Urothelium cell line (cell line): Measurements from ENCODE around the gene PHEX.

Experiments
- DNase-seq: peaks from one replicate; pipeline ENCODE4 v3.0.0; 2011; ENCODE audit warnings: low spot score, mixed read lengths
- FAIRE-seq: peaks from 2 replicates; lab custom pipeline; 2011; peaks lifted over from hg19 to GRCh38; lab: Jason Lieb, UNC

Gene PHEX

GRCh38 chrX:22039541-22039940, 7.4 kb downstream of the PHEX start:
- FAIRE-seq: no peak
- DNase-seq: no peak

- no peak for DNase-seq
- FAIRE-seq: no peak
These were observed 8.1 kb downstream of the PHEX start for GRCh38 chrX:22040184-22040583.

- FAIRE-seq (no peak), DNase-seq (no peak)
These were observed 9.9 kb downstream of the PHEX start for GRCh38 chrX:22041907-22042530.

GRCh38 chrX:22043872-22044271, 11.7 kb downstream of the PHEX start:
- DNase-seq (no peak), FAIRE-seq (no peak)

- FAIRE-seq (no peak), DNase-seq (no peak)
These were observed 15.3 kb downstream of the PHEX start for GRCh38 chrX:22047468-22047867.

- no peak for DNase-seq
- FAIRE-seq: no peak
These were observed 21.4 kb downstream of the PHEX start for GRCh38 chrX:22053481-22053880.

GRCh38 chrX:22056235-22056634, 24.1 kb downstream of the PHEX start:
- DNase-seq (no peak), FAIRE-seq (no peak)

GRCh38 chrX:22057667-22058066, 25.5 kb downstream of the PHEX start:
- FAIRE-seq (no peak), DNase-seq (no peak)

GRCh38 chrX:22059775-22060174, 27.6 kb downstream of the PHEX start:
- DNase-seq (no peak), FAIRE-seq (no peak)

GRCh38 chrX:22060415-22061280, 28.5 kb downstream of the PHEX start:
- peak; percentile 2 for DNase-seq
- FAIRE-seq: no peak

- FAIRE-seq (no peak), DNase-seq (peak; percentile 43)
These were observed 31.2 kb downstream of the PHEX start for GRCh38 chrX:22063284-22063683.

GRCh38 chrX:22069586-22069985, 37.5 kb downstream of the PHEX start:
- no peak for DNase-seq
- FAIRE-seq: no peak

- no peak for DNase-seq
These were observed 41.8 kb downstream of the PHEX start for GRCh38 chrX:22073928-22074327.

GRCh38 chrX:22078117-22078516, 46.0 kb downstream of the PHEX start:
- FAIRE-seq (no peak), DNase-seq (no peak)

More at GRCh38 chrX:22073928-22074327, 41.8 kb downstream of the PHEX start:
- FAIRE-seq: no peak

- peak; percentile 14 for DNase-seq
- no peak for FAIRE-seq
These were observed 49.5 kb downstream of the PHEX start for GRCh38 chrX:22081475-22082092.

GRCh38 chrX:22086003-22086402, 53.9 kb downstream of the PHEX start:
- FAIRE-seq: no peak
- DNase-seq: no peak

GRCh38 chrX:22087011-22087557, 55.0 kb downstream of the PHEX start:
- FAIRE-seq (no peak), DNase-seq (no peak)

- no peak for FAIRE-seq
- no peak for DNase-seq
These were observed 56.2 kb downstream of the PHEX start for GRCh38 chrX:22088326-22088725.

GRCh38 chrX:22090181-22090580, 58.1 kb downstream of the PHEX start:
- DNase-seq (no peak), FAIRE-seq (no peak)

GRCh38 chrX:22093550-22093949, 61.4 kb downstream of the PHEX start:
- no peak for DNase-seq
- FAIRE-seq: no peak

GRCh38 chrX:22095286-22095685, 63.2 kb downstream of the PHEX start:
- FAIRE-seq (no peak), DNase-seq (no peak)

GRCh38 chrX:22095856-22096255, 63.7 kb downstream of the PHEX start:
- FAIRE-seq (no peak), DNase-seq (no peak)
